ENCODE results near the gene CANX.
"Not testable (repeated sequence)": the region's sequence is repeated elsewhere in the genome, so short reads cannot be mapped to it uniquely, and the experiment has no call there.

The CANX gene

GRCh38 chr5:179698935-179699615, at the start of gene CANX:
Gene CANX (plus strand): TSS chr5:179698967. CDS start chr5:179705682, 6,715 bp downstream.
- no peak for DNase-seq

- DNase-seq: not testable (repeated sequence)
Measured at GRCh38 chr5:179649166-179649703, 49.5 kb upstream of the CANX start.

- DNase-seq: not testable (repeated sequence)
Measured at GRCh38 chr5:179650245-179650644, 48.5 kb upstream of the CANX start.

GRCh38 chr5:179653135-179653534, 45.6 kb upstream of the CANX start:
- not testable (repeated sequence) for DNase-seq

GRCh38 chr5:179657302-179658178, 41.2 kb upstream of the CANX start:
- not testable (repeated sequence) for DNase-seq

GRCh38 chr5:179658179-179658856, 40.4 kb upstream of the CANX start:
- DNase-seq: peak; percentile 69 to 75

GRCh38 chr5:179661647-179662046, 37.1 kb upstream of the CANX start:
- DNase-seq: not testable (repeated sequence)

GRCh38 chr5:179668391-179668790, 30.4 kb upstream of the CANX start:
- DNase-seq: peak; percentile 60 to 83

GRCh38 chr5:179678223-179679013, 20.3 kb upstream of the CANX start:
- DNase-seq: peak; percentile 88 to 98

- DNase-seq: peak in 1 of 2 donors; percentile 29
Measured at GRCh38 chr5:179679014-179679674, 19.6 kb upstream of the CANX start.

- no peak for DNase-seq
Measured at GRCh38 chr5:179680014-179680779, 18.6 kb upstream of the CANX start.

GRCh38 chr5:179680780-179681401, 17.9 kb upstream of the CANX start, which contains the start of gene CBY3:
Gene CBY3 (minus strand): TSS chr5:179681034. CDS start chr5:179680918, 116 bp downstream.
- DNase-seq: no peak

GRCh38 chr5:179689212-179689611, 9.6 kb upstream of the CANX start:
- not testable (repeated sequence) for DNase-seq

GRCh38 chr5:179694561-179694960, 4.2 kb upstream of the CANX start:
- DNase-seq: no peak

GRCh38 chr5:179696603-179697002, 2.2 kb upstream of the CANX start:
- DNase-seq: no peak

- DNase-seq: no peak
Measured at GRCh38 chr5:179697108-179697507, 1.7 kb upstream of the CANX start.

- not testable (repeated sequence) for DNase-seq
Measured at GRCh38 chr5:179697543-179697942, 1.2 kb upstream of the CANX start.

- peak; percentile 99 for DNase-seq
Measured at GRCh38 chr5:179697993-179698934, 503 bp upstream of the CANX start.

Measured in inflammatory macrophage treated with lipopolysaccharide for 1 hour (primary cell).